SK-N-SH treated with all-trans-retinoic acid at 6 μM for 48 hours (cell line): ENCODE data around the gene ISX.

Experiments used
- ATAC-seq: fragments of 200-7000 bp; cut with Tn5 transposase; 3 replicates; pipeline ENCODE4 v1.9.1; 2020; ENCODE audit warnings: mild to moderate bottlenecking, moderate library complexity
- ARNTL ChIP-seq: fragments of 450-650 bp; formaldehyde crosslinking; IDR thresholded peaks from 2 replicates; pipeline ENCODE4 v1.5.0; 2020; ENCODE audit warnings: low read depth, mild to moderate bottlenecking, moderate library complexity, borderline replicate concordance
- BACH2 ChIP-seq: fragments of 250-450 bp; sonication (Bioruptor Pico); IDR thresholded peaks from 2 replicates; pipeline ENCODE4 v1.9.0; 2021; ENCODE audit warnings: mild to moderate bottlenecking, borderline replicate concordance
- CSRNP3 ChIP-seq: fragments of 250-450 bp; sonication (Bioruptor Pico); IDR thresholded peaks from 2 replicates; pipeline ENCODE4 v1.5.1; 2021; ENCODE audit warnings: mild to moderate bottlenecking, moderate library complexity
- ESRRG ChIP-seq: fragments of 250-450 bp; sonication (Bioruptor Pico); IDR thresholded peaks from 2 replicates; pipeline ENCODE4 v1.6.1; 2021; ENCODE audit warnings: mild to moderate bottlenecking
- GLIS3 ChIP-seq: fragments of 250-450 bp; sonication (Bioruptor Pico); IDR thresholded peaks from 2 replicates; pipeline ENCODE4 v1.5.0; 2020; ENCODE audit warnings: mild to moderate bottlenecking, moderate library complexity
- ISL1 ChIP-seq: fragments of 250-450 bp; sonication (Bioruptor Pico); IDR thresholded peaks from 2 replicates; pipeline ENCODE4 v2.1.2; 2022; ENCODE audit warnings: mild to moderate bottlenecking, moderate library complexity
- OSR1 ChIP-seq: fragments of 250-450 bp; sonication (Bioruptor Pico); IDR thresholded peaks from 2 replicates; pipeline ENCODE4 v1.8.0; 2022; ENCODE audit warnings: moderate library complexity, mild to moderate bottlenecking, inconsistent platforms
- PATZ1 ChIP-seq: fragments of 250-450 bp; sonication (Bioruptor Pico); IDR thresholded peaks from 2 replicates; pipeline ENCODE4 v1.8.0; 2020; ENCODE audit warnings: mild to moderate bottlenecking, moderate library complexity, borderline replicate concordance
- POU6F1 ChIP-seq: fragments of 250-450 bp; sonication (Bioruptor Pico); IDR thresholded peaks from 2 replicates; pipeline ENCODE4 v1.8.0; 2021; ENCODE audit warnings: low read depth, mild to moderate bottlenecking, moderate library complexity, borderline replicate concordance
- PPARA ChIP-seq: fragments of 250-450 bp; sonication (Bioruptor Pico); IDR thresholded peaks from 2 replicates; pipeline ENCODE4 v1.5.0; 2020; ENCODE audit warnings: mild to moderate bottlenecking, borderline replicate concordance
- RARB ChIP-seq: fragments of 250-450 bp; sonication (Bioruptor Pico); IDR thresholded peaks from 2 replicates; pipeline ENCODE4 v1.8.0; 2021; ENCODE audit warnings: mild to moderate bottlenecking, moderate library complexity
- SNAI2 ChIP-seq: fragments of 250-450 bp; sonication (Bioruptor Pico); IDR thresholded peaks from 2 replicates; pipeline ENCODE4 v1.5.0; 2020; ENCODE audit warnings: mild to moderate bottlenecking, moderate library complexity
- TCF4 ChIP-seq: fragments of 250-450 bp; sonication (Bioruptor Pico); IDR thresholded peaks from 2 replicates; pipeline ENCODE4 v1.8.0; 2021; ENCODE audit warnings: mild to moderate bottlenecking, moderate library complexity, borderline replicate concordance
- TOX ChIP-seq: fragments of 250-450 bp; sonication (Bioruptor Pico); IDR thresholded peaks from 2 replicates; pipeline ENCODE4 v1.8.0; 2021; ENCODE audit warnings: mild to moderate bottlenecking, moderate library complexity, borderline replicate concordance
- ZC3H10 ChIP-seq: fragments of 250-450 bp; sonication (Bioruptor Pico); IDR thresholded peaks from 2 replicates; pipeline ENCODE4 v1.5.1; 2021; ENCODE audit warnings: mild to moderate bottlenecking, moderate library complexity
- ZFP3 ChIP-seq: fragments of 250-450 bp; sonication (Bioruptor Pico); IDR thresholded peaks from 2 replicates; pipeline ENCODE4 v1.5.0; 2020; ENCODE audit warnings: mild to moderate bottlenecking, moderate library complexity
- ZFP30 ChIP-seq: fragments of 450-650 bp; formaldehyde crosslinking; IDR thresholded peaks from 2 replicates; pipeline ENCODE4 v1.5.0; 2022; ENCODE audit warnings: mild to moderate bottlenecking, moderate library complexity
- ZNF70 ChIP-seq: fragments of 450-650 bp; formaldehyde crosslinking; IDR thresholded peaks from 2 replicates; pipeline ENCODE4 v1.5.0; 2020; ENCODE audit warnings: mild to moderate bottlenecking, moderate library complexity
- ZNF8 ChIP-seq: fragments of 450-650 bp; formaldehyde crosslinking; IDR thresholded peaks from 2 replicates; pipeline ENCODE4 v1.5.0; 2020; ENCODE audit warnings: mild to moderate bottlenecking, moderate library complexity

Gene ISX

GRCh38 chr22:35037089-35037488, 28.9 kb upstream of the ISX start:
- no peak for TF ChIP-seq POU6F1 (CRISPR knock-in tag)
- TF ChIP-seq ISL1 (CRISPR knock-in tag), result no peak
- no peak for TF ChIP-seq ZFP30 (CRISPR knock-in tag)
- no peak for TF ChIP-seq ZNF8 (CRISPR knock-in tag)
- no peak for TF ChIP-seq CSRNP3 (CRISPR knock-in tag)
- no peak for TF ChIP-seq BACH2 (CRISPR knock-in tag)
- no peak for ATAC-seq

GRCh38 chr22:35039625-35040024, 26.3 kb upstream of the ISX start:
- ATAC-seq, result 0 out of 3 replicates have a peak, but pooled peaks have one; percentile 37
- no peak for TF ChIP-seq POU6F1 (CRISPR knock-in tag)
- 0 out of 2 replicates have a peak, but pooled peaks have one; percentile 20 for TF ChIP-seq TCF4 (CRISPR knock-in tag)

GRCh38 chr22:35043252-35043933, 22.6 kb upstream of the ISX start:
- TF ChIP-seq ZFP3 (CRISPR knock-in tag) (no peak), POU6F1 (CRISPR knock-in tag) (no peak), GLIS3 (CRISPR knock-in tag) (no peak), PATZ1 (CRISPR knock-in tag) (no peak), SNAI2 (no peak), ZNF70 (CRISPR knock-in tag) (no peak), ISL1 (CRISPR knock-in tag) (no peak), OSR1 (CRISPR knock-in tag) (no peak), ZNF8 (CRISPR knock-in tag) (no peak), ESRRG (no peak), CSRNP3 (CRISPR knock-in tag) (no peak), BACH2 (CRISPR knock-in tag) (no peak), ZC3H10 (CRISPR knock-in tag) (no peak), PPARA (CRISPR knock-in tag) (no peak), RARB (CRISPR knock-in tag) (no peak), TOX (CRISPR knock-in tag) (no peak), ZFP30 (CRISPR knock-in tag) (no peak), ARNTL (no peak)
- peak; percentile 61 for ATAC-seq
